Esophagus squamous epithelium (tissue), 4 donors: Measurements from ENCODE around the gene INAVA.

Experiments
- POLR2A ChIP-seq, 4 donors: fragments of 450-650 bp; IDR thresholded peaks; one replicate each; pipeline ENCODE4 v1.6.1; 2017; ENCODE audit warnings: antibody characterized with exemption in 4 of 4, mild to moderate bottlenecking in 4 of 4, moderate library complexity in 3 of 4
- TF ChIP-seq, protein P1 (sequence below), 6 experiments: fragments of 450-650 bp in 4 of 6; fragments of 200-600 bp in 2 of 6; sonication (generic) in 2 of 6; IDR thresholded peaks; one replicate each; pipeline ENCODE4 v1.5.1; 2016 to 2019; ENCODE audit warnings: antibody characterized with exemption in 6 of 6, mild to moderate bottlenecking in 4 of 6, moderate library complexity in 4 of 6

- TF ChIP-seq, protein P1, sequence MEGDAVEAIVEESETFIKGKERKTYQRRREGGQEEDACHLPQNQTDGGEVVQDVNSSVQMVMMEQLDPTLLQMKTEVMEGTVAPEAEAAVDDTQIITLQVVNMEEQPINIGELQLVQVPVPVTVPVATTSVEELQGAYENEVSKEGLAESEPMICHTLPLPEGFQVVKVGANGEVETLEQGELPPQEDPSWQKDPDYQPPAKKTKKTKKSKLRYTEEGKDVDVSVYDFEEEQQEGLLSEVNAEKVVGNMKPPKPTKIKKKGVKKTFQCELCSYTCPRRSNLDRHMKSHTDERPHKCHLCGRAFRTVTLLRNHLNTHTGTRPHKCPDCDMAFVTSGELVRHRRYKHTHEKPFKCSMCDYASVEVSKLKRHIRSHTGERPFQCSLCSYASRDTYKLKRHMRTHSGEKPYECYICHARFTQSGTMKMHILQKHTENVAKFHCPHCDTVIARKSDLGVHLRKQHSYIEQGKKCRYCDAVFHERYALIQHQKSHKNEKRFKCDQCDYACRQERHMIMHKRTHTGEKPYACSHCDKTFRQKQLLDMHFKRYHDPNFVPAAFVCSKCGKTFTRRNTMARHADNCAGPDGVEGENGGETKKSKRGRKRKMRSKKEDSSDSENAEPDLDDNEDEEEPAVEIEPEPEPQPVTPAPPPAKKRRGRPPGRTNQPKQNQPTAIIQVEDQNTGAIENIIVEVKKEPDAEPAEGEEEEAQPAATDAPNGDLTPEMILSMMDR (IDR thresholded peaks at IDR 0.05): no peak
- no peak for TF ChIP-seq POLR2A (IDR thresholded peaks at IDR 0.05)
Measured at GRCh38 chr1:200892958-200893357, 1.7 kb upstream of the INAVA start.
